Colonic mucosa (tissue), 4 donors: ENCODE data around the gene DAB2IP. TPM values are rescaled to one million over a fixed set of nuclear protein-coding genes. Genes with fewer than 3 reads are reported as not detected.

Source experiments
- DNase-seq: peaks from one replicate; pipeline ENCODE4 v3.0.0-alpha.2; 2020
- H3K27ac ChIP-seq: fragments of 200-600 bp; one replicate; pipeline ENCODE4 v1.8.0; 2021
- H3K27me3 ChIP-seq: fragments of 200-600 bp; one replicate; pipeline ENCODE4 v1.8.0; 2021
- H3K36me3 ChIP-seq: fragments of 200-600 bp; one replicate; pipeline ENCODE4 v1.8.0; 2021
- H3K4me1 ChIP-seq: fragments of 200-600 bp; one replicate; pipeline ENCODE4 v1.8.0; 2021; ENCODE audit warnings: mild to moderate bottlenecking
- H3K4me3 ChIP-seq: fragments of 200-600 bp; one replicate; pipeline ENCODE4 v1.8.0; 2021
- H3K9ac ChIP-seq, 2 donors: one replicate each; pipeline ENCODE4 v1.7.0; 2013; ENCODE audit warnings: control low read depth in 2 of 2, low read depth in 2 of 2, low read length in 2 of 2
- H3K9me3 ChIP-seq: fragments of 200-600 bp; one replicate; pipeline ENCODE4 v1.8.0; 2021
- intact Hi-C: fragments of 100-400 bp; cut with DNase I; formaldehyde crosslinking; loops from one replicate; pipeline ENCODE4 v1.14.1; 2022
- total RNA-seq, 2 donors: library from RNA; stranded (reverse); fragmentation: NEBNext Ultra II Directional in 1 of 2; extraction: Animal tissue kit (Norgen Biotek cat#: 25700) in 1 of 2; gene quantifications; one replicate each; pipeline ENCODE4 v1.2.1, GENCODE V29; 2021
- TF ChIP-seq, protein P1 (sequence below): fragments of 200-600 bp; IDR thresholded peaks from one replicate; pipeline ENCODE4 v1.8.0; 2022; ENCODE audit warnings: antibody characterized with exemption, mild to moderate bottlenecking
- donor health status: healthy.
- donor health status: DM: no; HTN: no; CAD: no.
- donor health status: DM: no; HTN: no; CAD: no.

DAB2IP gene
- total RNA-seq, 2 donors from 2014 or later = 126 to 130 TPM

DNA sequence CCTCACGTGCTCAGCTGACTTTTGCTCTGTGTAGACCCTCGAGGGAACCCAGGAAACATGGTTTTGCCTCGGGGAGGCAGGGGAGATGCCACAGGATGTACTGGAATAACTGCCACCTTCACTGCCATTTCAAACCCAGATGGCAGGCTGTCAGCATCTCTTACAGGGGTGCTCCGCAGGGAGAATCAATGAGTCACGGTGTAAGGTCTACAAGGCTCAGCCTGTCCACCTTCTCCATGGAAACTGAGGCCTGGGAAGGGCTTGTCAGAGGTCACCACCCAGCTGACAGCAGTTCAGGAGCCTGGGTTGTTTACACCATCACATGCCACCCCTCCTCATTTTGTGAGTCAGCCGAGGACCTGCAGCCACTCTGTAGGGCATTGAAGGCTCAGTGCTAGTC is 30.8 kb downstream of the DAB2IP start:
- intact Hi-C loops = loop anchor here (5.0 kb wide), 1 partner anchor 45 kb away; no protein-coding TSS in a partner anchor
- Histone ChIP-seq H3K9ac (no peak overlapping the region), H3K4me3 (no peak overlapping the region), H3K4me1 (no peaks in the 10 kb centered on the region), H3K36me3 (no peaks in the 10 kb centered on the region), H3K27ac (no peak overlapping the region), H3K9me3 (no peaks in the 10 kb centered on the region), H3K27me3 (no peaks in the 10 kb centered on the region)
- TF ChIP-seq, protein P1, sequence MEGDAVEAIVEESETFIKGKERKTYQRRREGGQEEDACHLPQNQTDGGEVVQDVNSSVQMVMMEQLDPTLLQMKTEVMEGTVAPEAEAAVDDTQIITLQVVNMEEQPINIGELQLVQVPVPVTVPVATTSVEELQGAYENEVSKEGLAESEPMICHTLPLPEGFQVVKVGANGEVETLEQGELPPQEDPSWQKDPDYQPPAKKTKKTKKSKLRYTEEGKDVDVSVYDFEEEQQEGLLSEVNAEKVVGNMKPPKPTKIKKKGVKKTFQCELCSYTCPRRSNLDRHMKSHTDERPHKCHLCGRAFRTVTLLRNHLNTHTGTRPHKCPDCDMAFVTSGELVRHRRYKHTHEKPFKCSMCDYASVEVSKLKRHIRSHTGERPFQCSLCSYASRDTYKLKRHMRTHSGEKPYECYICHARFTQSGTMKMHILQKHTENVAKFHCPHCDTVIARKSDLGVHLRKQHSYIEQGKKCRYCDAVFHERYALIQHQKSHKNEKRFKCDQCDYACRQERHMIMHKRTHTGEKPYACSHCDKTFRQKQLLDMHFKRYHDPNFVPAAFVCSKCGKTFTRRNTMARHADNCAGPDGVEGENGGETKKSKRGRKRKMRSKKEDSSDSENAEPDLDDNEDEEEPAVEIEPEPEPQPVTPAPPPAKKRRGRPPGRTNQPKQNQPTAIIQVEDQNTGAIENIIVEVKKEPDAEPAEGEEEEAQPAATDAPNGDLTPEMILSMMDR = no peak
- DNase-seq = no peak

DNA sequence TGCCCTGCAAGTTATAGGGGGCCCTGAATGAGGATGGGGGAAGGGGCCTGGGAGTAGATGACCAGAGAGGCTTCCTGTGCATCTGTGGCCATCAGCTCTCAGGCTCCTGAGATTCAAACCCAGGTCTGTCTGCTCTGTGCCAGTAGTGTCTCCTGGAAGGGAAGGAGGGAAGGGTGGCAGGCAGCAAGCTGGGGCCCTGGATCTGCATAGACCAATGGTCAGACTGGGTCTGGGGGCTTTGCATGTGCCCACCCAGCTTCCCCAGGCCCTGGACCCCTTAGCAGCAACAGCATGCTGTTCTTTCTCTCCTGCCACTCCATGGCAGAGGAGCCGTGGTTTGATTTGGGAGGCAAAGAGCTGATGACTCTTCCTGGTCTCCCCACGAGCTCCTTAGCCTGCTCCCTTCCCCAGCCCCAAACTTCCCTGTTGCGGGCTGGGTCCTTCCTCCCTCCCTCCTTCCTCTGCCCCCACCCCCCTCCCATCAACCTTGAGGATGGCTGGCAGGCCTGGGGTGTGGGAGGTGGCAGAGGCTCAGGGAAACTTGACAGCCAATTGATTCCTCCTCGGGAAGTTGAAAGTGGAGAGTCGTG is 31.6 kb downstream of the DAB2IP start:
- intact Hi-C loops = loop anchor here (5.0 kb wide), 1 partner anchor 46 kb away; no protein-coding TSS in a partner anchor
- H3K9me3 ChIP-seq = no peaks in the 10 kb centered on the region

DNA sequence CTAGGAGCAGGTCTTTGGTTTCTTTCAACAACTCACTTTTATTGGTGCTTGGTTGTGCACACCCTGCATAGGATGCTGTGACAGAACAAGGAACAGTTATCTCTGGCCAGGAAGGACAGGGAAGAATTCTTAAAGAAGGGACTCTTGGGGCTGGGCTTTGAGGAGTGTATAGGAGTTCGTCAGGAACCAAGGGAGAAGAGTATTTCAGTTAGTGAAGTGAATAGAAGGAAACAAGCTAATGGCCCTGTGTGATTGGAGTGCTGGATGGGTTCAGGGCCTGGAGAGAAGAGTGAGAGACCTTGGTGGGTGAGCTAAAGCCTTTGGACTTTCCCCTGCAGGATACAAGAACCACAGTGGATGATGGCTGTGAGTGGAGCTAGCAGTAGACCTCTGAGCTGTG is 32.2 kb downstream of the DAB2IP start:
- Histone ChIP-seq H3K27me3 (no peaks in the 10 kb centered on the region), H3K4me1 (no peaks in the 10 kb centered on the region), H3K4me3 (no peak overlapping the region), H3K9ac (no peak overlapping the region), H3K36me3 (no peaks in the 10 kb centered on the region), H3K9me3 (no peaks in the 10 kb centered on the region), H3K27ac (no peak overlapping the region)
- intact Hi-C loops = loop anchor here (5.0 kb wide), 1 partner anchor 46 kb away; no protein-coding TSS in a partner anchor
- no peak for DNase-seq
- TF ChIP-seq, protein P1 = no peak

More for the DNA sequence above, 31.6 kb downstream of the DAB2IP start:
- Histone ChIP-seq H3K36me3 (no peaks in the 10 kb centered on the region), H3K4me1 (no peaks in the 10 kb centered on the region), H3K27me3 (no peaks in the 10 kb centered on the region), H3K4me3 (no peak overlapping the region), H3K9ac (no peak overlapping the region), H3K27ac (no peak overlapping the region)
- TF ChIP-seq, protein P1 = no peak
- no peak for DNase-seq

DNA sequence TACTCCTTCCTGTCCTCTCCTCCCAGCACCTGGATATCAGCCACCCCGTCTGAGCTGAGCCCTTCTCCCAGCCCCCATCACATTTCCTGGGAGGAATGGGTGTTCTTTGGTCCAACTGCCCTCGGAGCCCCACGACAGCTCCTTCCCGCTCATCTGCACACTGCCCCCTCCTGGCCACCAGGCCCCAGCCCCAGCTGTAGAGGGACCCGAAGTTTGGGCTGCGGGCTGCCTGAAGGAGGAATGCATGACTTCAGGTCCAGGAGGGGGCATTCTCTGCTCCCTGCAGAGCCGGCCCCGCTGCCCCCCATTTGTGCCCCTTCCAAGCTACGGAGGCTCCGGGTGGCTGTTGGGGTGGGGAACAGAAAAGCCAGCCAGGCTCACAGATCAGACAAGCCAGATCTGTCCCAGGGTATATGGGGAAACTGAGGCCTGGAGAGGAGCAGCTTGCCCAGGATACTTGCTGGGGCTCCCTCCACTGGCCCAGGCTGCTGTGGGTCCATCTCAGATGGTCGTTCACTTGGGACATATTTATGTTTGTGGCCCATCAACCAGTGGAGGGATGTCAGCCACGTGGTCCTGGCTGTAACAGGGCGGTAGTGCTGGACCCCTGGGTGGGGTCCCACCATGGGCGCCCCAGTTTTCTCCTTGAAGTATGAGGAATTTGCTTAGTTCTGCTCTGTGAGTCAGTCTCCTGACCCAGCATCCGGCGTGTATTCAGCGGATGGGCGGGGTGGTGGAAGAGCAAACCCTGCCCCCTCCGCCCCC is 33.1 kb downstream of the DAB2IP start:
- H3K9me3 ChIP-seq = no peaks in the 10 kb centered on the region
- TF ChIP-seq, protein P1 = peak; percentile 60
- no peaks in the 10 kb centered on the region for H3K4me1 ChIP-seq
- peak; percentile 62 for DNase-seq
- H3K9ac ChIP-seq = no peak overlapping the region
- no peaks in the 10 kb centered on the region for H3K27me3 ChIP-seq
- H3K4me3 ChIP-seq = no peak overlapping the region
- H3K27ac ChIP-seq = no peak overlapping the region
- intact Hi-C loops = loop anchor here (5.0 kb wide), 3 partner anchors 47 to 308 kb away; no protein-coding TSS in a partner anchor
- H3K36me3 ChIP-seq = no peaks in the 10 kb centered on the region

DNA sequence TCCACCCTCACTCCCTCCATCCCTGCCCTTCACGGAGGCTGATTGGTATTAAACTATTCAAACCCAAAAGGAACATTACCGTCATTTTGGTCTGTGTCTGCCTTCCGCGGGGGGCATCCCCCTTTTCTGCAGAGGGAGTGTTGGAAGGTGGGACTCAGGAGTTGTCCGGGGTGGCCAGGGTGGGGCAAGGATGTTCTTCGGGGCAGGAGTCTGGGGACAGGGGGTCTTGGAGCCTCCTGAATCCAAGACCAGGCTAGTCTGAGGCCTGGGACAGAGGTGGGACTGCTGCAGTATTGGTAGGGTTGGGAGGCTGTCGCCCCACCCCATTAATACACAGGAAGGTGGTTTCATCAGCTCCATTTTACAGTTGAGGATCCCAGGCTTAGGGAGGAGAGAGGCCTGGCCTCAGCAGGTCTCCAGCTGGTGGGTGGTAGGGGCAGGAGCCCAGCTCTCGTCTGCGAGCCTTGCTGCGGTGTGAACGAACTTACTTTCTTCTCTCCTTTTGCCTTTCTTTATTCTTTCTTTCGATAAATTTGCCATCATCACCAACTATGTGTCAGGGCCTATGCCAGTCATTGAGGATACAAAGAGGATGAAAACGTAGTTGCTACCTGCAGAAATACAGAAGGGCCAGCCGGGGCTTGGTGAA is 33.8 kb downstream of the DAB2IP start:
- TF ChIP-seq, protein P1 = no peak
- Histone ChIP-seq H3K9ac (no peak overlapping the region), H3K9me3 (no peaks in the 10 kb centered on the region), H3K4me1 (no peaks in the 10 kb centered on the region), H3K36me3 (no peaks in the 10 kb centered on the region), H3K4me3 (no peak overlapping the region), H3K27ac (no peak overlapping the region), H3K27me3 (no peaks in the 10 kb centered on the region)
- DNase-seq = no peak
- intact Hi-C loops = loop anchor here (5.0 kb wide), 2 partner anchors 138 to 307 kb away; no protein-coding TSS in a partner anchor
